HG03520 (cell line): ENCODE measurements around the gene DSCAML1.
"Not testable (repeated sequence)": the region's sequence is repeated elsewhere in the genome, so short reads cannot be mapped to it uniquely, and the experiment has no call there.

ENCODE experiments used
- ATAC-seq: cut with Tn5 transposase; IDR thresholded peaks from one replicate; pipeline ENCODE4 v1.9.1; 2021; ENCODE audit warnings: mild to moderate bottlenecking, moderate library complexity; ENCODE audit not compliant: unreplicated experiment

Gene DSCAML1

GRCh38 chr11:117766026-117766425 lies 31.0 kb downstream of the DSCAML1 start:
- no peak for ATAC-seq

GRCh38 chr11:117765068-117765467 lies 31.9 kb downstream of the DSCAML1 start:
- no peak for ATAC-seq

GRCh38 chr11:117763465-117763864 lies 33.6 kb downstream of the DSCAML1 start:
- not testable (repeated sequence) for ATAC-seq

- no peak for ATAC-seq
Measured at GRCh38 chr11:117761993-117762392, 35.0 kb downstream of the DSCAML1 start.

GRCh38 chr11:117759305-117759704 lies 37.7 kb downstream of the DSCAML1 start:
- ATAC-seq = no peak

- ATAC-seq = no peak
Measured at GRCh38 chr11:117754030-117754429, 43.0 kb downstream of the DSCAML1 start.

- no peak for ATAC-seq
Measured at GRCh38 chr11:117752721-117753237, 44.2 kb downstream of the DSCAML1 start.

GRCh38 chr11:117752071-117752470 lies 44.9 kb downstream of the DSCAML1 start:
- ATAC-seq = no peak

- no peak for ATAC-seq
Measured at GRCh38 chr11:117750916-117751662, 45.9 kb downstream of the DSCAML1 start.

- no peak for ATAC-seq
Measured at GRCh38 chr11:117750357-117750756, 46.7 kb downstream of the DSCAML1 start.

GRCh38 chr11:117749541-117749910 lies 47.5 kb downstream of the DSCAML1 start:
- no peak for ATAC-seq

GRCh38 chr11:117748771-117749540 lies 48.1 kb downstream of the DSCAML1 start:
- no peak for ATAC-seq

GRCh38 chr11:117747892-117748291 lies 49.1 kb downstream of the DSCAML1 start:
- no peak for ATAC-seq

GRCh38 chr11:117745346-117745745 lies 51.7 kb downstream of the DSCAML1 start:
- no peak for ATAC-seq

- no peak for ATAC-seq
Measured at GRCh38 chr11:117744471-117745150, 52.4 kb downstream of the DSCAML1 start.

- ATAC-seq = no peak
Measured at GRCh38 chr11:117743121-117743815, 53.7 kb downstream of the DSCAML1 start.

GRCh38 chr11:117738246-117738957 lies 58.6 kb downstream of the DSCAML1 start:
- no peak for ATAC-seq

GRCh38 chr11:117735350-117735977 lies 61.6 kb downstream of the DSCAML1 start:
- no peak for ATAC-seq

- ATAC-seq = no peak
Measured at GRCh38 chr11:117734601-117735024, 62.4 kb downstream of the DSCAML1 start.

- no peak for ATAC-seq
Measured at GRCh38 chr11:117733316-117733715, 63.7 kb downstream of the DSCAML1 start.
